Lower leg skin (tissue), 4 donors: ENCODE measurements around the gene LRRC23. TPM values are rescaled to one million over a fixed set of nuclear protein-coding genes. Genes with fewer than 3 reads are reported as not detected.

ENCODE experiments used
- DNase-seq, 2 donors: peaks; one replicate each; pipeline ENCODE4 v3.0.0-alpha.2; 2019; ENCODE audit warnings: low spot score in 2 of 2
- H3K4me3 ChIP-seq: fragments of 200-600 bp; sonication (generic); 2 replicates; pipeline ENCODE4 v1.5.1; 2017; ENCODE audit warnings: mild to moderate bottlenecking, low read depth; ENCODE audit not compliant: poor library complexity, severe bottlenecking
- POLR2A ChIP-seq, 2 donors: fragments of 450-650 bp; IDR thresholded peaks; one replicate each; pipeline ENCODE4 v1.6.1; 2016 to 2017; ENCODE audit warnings: antibody characterized with exemption in 2 of 2, mild to moderate bottlenecking in 1 of 2, moderate library complexity in 1 of 2
- WGBS, 2 donors: methylation state at CpG; one replicate each; pipeline ENCODE4 v1.1.5; 2018; 5-methylcytosine and 5-hydroxymethylcytosine counted together
- intact Hi-C: fragments of 100-400 bp; cut with DNase I; formaldehyde crosslinking; loops from one replicate; pipeline ENCODE4 v1.15.0; 2023; ENCODE audit warnings: low total_unique reads
- total RNA-seq, 4 donors: library from RNA; depleted of rRNA; stranded (reverse); fragments of >200 nt; gene quantifications; one replicate each; pipeline ENCODE4 v1.1.0, GENCODE V29; 2016
- TF ChIP-seq, protein P1 (sequence below), 3 donors: fragments of 450-650 bp; IDR thresholded peaks; one replicate each; pipeline ENCODE4 v1.5.1; 2016; ENCODE audit warnings: antibody characterized with exemption in 3 of 3, mild to moderate bottlenecking in 3 of 3, moderate library complexity in 2 of 3

Gene LRRC23
- total RNA-seq, 4 donors from 2014 or later, result 6.4 to 11.5 (median 8.2) TPM

DNA sequence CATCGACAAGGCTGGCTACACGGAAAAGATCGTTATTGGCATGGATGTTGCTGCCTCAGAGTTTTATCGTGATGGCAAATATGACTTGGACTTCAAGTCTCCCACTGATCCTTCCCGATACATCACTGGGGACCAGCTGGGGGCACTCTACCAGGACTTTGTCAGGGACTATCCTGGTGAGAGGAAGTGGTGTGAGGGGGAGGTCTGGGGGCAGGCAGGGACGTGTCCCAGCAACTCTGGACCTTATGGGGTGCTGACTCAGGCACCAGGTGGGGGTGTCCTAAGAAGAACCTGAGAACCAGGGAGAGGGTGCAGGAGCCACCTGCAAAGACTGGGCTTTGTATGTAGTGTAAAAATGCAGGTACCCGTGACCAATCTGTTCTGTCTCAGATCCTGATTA lies 15.0 kb downstream of the LRRC23 start:
- intact Hi-C loops, result no loop called here
- DNase-seq, result no peak
- H3K4me3 ChIP-seq, result no peak overlapping the region
- TF ChIP-seq POLR2A (IDR thresholded peaks at IDR 0.05), result no peak
- TF ChIP-seq, protein P1, sequence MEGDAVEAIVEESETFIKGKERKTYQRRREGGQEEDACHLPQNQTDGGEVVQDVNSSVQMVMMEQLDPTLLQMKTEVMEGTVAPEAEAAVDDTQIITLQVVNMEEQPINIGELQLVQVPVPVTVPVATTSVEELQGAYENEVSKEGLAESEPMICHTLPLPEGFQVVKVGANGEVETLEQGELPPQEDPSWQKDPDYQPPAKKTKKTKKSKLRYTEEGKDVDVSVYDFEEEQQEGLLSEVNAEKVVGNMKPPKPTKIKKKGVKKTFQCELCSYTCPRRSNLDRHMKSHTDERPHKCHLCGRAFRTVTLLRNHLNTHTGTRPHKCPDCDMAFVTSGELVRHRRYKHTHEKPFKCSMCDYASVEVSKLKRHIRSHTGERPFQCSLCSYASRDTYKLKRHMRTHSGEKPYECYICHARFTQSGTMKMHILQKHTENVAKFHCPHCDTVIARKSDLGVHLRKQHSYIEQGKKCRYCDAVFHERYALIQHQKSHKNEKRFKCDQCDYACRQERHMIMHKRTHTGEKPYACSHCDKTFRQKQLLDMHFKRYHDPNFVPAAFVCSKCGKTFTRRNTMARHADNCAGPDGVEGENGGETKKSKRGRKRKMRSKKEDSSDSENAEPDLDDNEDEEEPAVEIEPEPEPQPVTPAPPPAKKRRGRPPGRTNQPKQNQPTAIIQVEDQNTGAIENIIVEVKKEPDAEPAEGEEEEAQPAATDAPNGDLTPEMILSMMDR (IDR thresholded peaks at IDR 0.05), result no peak
- 72 to 73% methylated on average over 7 of the region's 7 CpGs for WGBS, 2 donors

DNA sequence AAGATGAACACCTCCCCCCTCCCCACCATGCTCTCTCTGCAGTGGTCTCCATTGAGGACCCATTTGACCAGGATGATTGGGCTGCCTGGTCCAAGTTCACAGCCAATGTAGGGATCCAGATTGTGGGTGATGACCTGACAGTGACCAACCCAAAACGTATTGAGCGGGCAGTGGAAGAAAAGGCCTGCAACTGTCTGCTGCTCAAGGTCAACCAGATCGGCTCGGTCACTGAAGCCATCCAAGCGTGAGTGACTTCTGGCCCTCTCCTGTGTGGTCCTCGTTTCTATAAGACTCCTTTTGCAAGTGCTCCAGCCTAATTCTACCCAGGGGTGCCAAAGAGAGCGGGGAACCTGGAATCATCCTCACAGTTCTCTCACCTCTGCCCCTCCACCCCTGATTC lies 16.9 kb downstream of the LRRC23 start:
- WGBS, 2 donors, result 87 to 90% methylated on average over 7 of the region's 7 CpGs
- DNase-seq, result no peak
- H3K4me3 ChIP-seq, result no peak overlapping the region
- intact Hi-C loops, result loop anchor here (10.0 kb wide), 1 partner anchor 193 kb away; no protein-coding TSS in a partner anchor
- no peak for TF ChIP-seq POLR2A (IDR thresholded peaks at IDR 0.05)
- TF ChIP-seq, protein P1 (IDR thresholded peaks at IDR 0.05), result no peak

DNA sequence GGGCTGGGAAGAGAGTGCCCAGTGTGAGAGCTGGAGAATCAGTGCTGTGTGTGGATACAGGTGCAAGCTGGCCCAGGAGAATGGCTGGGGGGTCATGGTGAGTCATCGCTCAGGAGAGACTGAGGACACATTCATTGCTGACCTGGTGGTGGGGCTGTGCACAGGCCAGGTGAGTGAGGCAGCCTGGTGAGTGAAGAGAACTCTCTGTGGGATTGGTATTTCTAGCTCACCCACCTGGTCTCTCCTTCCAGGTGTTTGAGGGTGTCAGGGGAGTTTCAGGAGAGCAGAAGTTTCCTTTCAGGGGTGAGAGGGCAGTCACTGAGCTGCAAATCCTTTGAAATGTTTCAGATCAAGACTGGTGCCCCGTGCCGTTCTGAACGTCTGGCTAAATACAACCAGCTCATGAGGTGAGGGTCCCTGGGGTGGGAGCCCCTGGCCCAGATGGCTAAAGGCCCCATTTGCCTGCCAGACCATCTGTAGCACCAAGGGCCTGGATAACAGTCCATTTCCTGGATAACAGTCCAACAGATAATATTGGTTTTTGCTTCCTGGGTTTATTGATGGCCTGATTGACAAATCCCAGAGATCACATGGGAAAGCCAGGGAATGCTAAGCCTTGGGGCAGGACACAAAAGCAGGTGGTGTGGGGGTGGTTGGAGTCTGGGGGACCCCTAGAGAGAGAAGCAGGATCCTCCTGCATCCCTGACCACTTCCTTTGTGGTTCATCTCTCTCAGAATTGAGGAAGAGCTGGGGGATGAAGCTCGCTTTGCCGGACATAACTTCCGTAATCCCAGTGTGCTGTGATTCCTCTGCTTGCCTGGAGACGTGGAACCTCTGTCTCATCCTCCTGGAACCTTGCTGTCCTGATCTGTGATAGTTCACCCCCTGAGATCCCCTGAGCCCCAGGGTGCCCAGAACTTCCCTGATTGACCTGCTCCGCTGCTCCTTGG lies 17.6 kb downstream of the LRRC23 start:
- intact Hi-C loops, result loop anchor here (10.0 kb wide), 1 partner anchor 193 kb away; no protein-coding TSS in a partner anchor
- TF ChIP-seq, protein P1 (IDR thresholded peaks at IDR 0.05), result no peak
- DNase-seq, result no peak
- no peak overlapping the region for H3K4me3 ChIP-seq
- WGBS, 2 donors, result 73 to 93% methylated on average over 9 of the region's 9 CpGs

DNA sequence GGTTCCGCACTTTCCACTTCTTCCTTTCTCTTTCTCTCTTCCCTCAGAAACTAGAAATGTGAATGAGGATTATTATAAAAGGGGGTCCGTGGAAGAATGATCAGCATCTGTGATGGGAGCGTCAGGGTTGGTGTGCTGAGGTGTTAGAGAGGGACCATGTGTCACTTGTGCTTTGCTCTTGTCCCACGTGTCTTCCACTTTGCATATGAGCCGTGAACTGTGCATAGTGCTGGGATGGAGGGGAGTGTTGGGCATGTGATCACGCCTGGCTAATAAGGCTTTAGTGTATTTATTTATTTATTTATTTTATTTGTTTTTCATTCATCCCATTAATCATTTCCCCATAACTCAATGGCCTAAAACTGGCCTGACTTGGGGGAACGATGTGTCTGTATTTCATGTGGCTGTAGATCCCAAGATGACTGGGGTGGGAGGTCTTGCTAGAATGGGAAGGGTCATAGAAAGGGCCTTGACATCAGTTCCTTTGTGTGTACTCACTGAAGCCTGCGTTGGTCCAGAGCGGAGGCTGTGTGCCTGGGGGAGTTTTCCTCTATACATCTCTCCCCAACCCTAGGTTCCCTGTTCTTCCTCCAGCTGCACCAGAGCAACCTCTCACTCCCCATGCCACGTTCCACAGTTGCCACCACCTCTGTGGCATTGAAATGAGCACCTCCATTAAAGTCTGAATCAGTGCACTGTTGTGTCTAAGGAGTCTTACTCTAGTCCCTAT lies 18.5 kb downstream of the LRRC23 start:
- DNase-seq, result no peak
- no peak for TF ChIP-seq POLR2A (IDR thresholded peaks at IDR 0.05)
- TF ChIP-seq, protein P1 (IDR thresholded peaks at IDR 0.05), result no peak
- intact Hi-C loops, result loop anchor here (10.0 kb wide), 1 partner anchor 192 kb away; no protein-coding TSS in a partner anchor
- WGBS, 2 donors, result 75 to 87% methylated on average over 10 of the region's 10 CpGs
- no peak overlapping the region for H3K4me3 ChIP-seq

DNA sequence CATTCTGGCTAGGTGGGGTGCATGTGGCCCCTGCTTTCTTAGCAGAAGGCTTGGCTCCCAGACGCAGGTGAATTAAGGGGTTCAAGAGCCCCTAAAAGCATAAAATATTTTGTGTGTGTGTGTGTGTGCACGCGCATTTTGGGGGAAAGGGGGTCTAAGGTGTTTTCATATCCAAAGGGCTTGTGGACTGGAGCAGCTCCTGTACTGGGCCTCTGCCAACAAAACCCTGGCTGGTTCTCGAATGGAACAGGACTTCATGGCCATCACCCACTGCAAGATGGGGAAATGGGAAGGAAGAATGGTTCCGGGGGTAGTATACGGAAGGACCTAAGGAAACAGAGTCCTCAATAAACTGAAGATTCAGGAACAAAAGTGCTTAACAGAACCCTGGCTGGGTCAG lies 19.2 kb downstream of the LRRC23 start:
- H3K4me3 ChIP-seq, result no peak overlapping the region
- no peak for DNase-seq
- intact Hi-C loops, result loop anchor here (10.0 kb wide), 1 partner anchor 191 kb away; no protein-coding TSS in a partner anchor
- WGBS, 2 donors, result 45 to 58% methylated on average over 6 of the region's 6 CpGs
- TF ChIP-seq, protein P1 (IDR thresholded peaks at IDR 0.05), result no peak
- no peak for TF ChIP-seq POLR2A (IDR thresholded peaks at IDR 0.05)
